Measurements from ENCODE around the gene GRK5. TPM values are rescaled to one million over a fixed set of nuclear protein-coding genes. Genes with fewer than 3 reads are reported as not detected.
"Not testable (repeated sequence)": the region's sequence is repeated elsewhere in the genome, so short reads cannot be mapped to it uniquely, and the experiment has no call there.

GRK5 gene
- total RNA-seq, 2 experiments from 2014 or later, result 23.2 to 29.5 TPM

DNA sequence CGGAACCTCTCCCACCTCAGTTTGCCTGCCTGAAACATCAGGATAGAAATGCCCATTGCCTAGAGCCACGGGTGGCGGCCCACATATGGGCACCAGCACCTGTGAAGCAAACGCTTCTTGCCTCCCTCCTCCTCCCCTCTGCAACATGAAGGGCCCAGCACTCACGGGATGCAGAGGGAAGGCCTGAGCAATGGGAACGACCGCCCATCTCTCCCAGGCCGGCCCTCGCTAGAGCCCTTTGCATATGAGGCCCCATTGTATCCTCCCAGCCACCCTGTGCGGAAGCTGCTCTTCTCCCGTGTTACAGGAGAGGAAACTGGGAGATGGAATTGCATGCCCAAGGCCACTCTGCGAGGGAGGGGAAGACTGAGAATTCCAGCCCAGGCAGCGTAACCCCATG, 246.9 kb downstream of the GRK5 start:
- Mint-ChIP-seq H3K4me3 (no peak overlapping the region), H3K36me3 (no peaks in the 10 kb centered on the region), H3K4me1 (peaks cover 3% of the 10 kb centered on the region), H3K27ac (no peak overlapping the region), H3K9me3 (ENCODE audit: low read depth) (no peaks in the 10 kb centered on the region), H3K27me3 (no peaks in the 10 kb centered on the region)
- no peak for DNase-seq
- CTCF ChIA-PET, result no interaction called here
- no peak for ATAC-seq

DNA sequence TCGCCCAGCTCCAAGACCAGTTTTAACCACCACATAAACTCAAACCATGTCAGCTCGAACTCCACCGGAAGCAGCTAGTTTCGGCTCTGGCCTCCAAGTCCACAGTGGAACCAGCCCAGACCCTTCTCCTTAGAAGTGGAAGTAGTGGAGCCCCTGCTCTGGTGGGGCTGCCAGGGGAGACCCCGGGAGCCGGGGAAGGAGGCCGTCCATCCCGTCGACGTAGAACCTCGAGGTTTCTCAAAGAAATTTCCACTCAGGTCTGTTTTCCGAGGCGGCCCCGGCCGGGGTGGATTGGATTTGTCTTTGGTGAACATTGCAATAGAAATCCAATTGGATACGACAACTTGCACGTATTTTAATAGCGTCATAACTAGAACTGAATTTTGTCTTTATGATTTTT, 247.6 kb downstream of the GRK5 start:
- peaks cover under 1% of the 10 kb centered on the region for H3K4me1 Mint-ChIP-seq
- H3K36me3 Mint-ChIP-seq, result no peaks in the 10 kb centered on the region
- ATAC-seq (no peak), DNase-seq (no peak)
- H3K9me3 Mint-ChIP-seq (ENCODE audit: low read depth), result no peaks in the 10 kb centered on the region
- no peak overlapping the region for H3K4me3 Mint-ChIP-seq
- CTCF ChIA-PET, result no interaction called here
- H3K27ac Mint-ChIP-seq, result no peak overlapping the region
- H3K27me3 Mint-ChIP-seq, result no peaks in the 10 kb centered on the region

DNA sequence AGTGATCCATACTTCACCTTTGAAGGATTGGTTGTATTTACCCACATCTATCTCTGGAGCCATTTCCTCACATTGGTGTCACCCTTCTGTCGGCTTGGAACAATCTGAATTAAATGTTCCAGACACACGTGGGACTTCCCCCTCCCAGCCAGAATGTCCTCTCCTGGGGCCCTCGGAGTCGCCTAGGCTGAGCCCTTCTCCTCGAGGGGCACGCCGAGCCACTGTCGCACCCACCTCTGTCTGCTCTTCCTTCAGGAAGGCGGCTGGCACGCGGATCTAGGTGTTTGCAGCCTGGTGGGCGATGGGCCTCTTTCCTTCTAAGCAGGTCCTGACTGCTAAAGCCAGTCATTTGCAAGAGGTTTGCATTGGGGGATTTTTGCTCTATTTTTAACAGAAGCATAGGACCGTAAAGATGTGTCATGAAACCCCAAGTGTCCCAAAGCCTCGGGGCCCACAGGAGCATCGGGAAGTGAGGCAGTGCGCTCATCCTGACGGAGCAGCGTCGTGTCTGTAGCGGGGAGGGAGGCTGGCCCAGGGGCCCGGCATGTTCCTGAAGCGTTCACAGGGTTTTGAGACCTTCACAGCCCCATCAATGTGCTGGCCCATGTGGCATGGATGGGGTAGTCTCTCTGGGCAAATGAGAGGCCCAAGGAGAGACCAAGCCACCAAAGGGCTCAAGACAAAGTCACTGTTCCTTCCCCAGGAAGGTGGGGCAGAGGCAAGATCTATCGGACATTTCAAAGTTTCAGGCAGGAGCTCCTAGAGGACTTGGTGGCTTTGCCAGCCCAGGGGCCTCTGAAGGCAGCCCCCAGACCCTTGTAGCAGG, 248.5 kb downstream of the GRK5 start:
- no peak for ATAC-seq
- no peak for DNase-seq
- no peak overlapping the region for H3K27ac Mint-ChIP-seq
- H3K27me3 Mint-ChIP-seq, result no peaks in the 10 kb centered on the region
- H3K36me3 Mint-ChIP-seq, result no peaks in the 10 kb centered on the region
- peaks cover 2% of the 10 kb centered on the region for H3K4me1 Mint-ChIP-seq
- no peaks in the 10 kb centered on the region for H3K9me3 Mint-ChIP-seq (ENCODE audit: low read depth)
- no peak overlapping the region for H3K4me3 Mint-ChIP-seq
- CTCF ChIA-PET, result interaction anchor here (1.3 kb wide), 1 partner anchor 88 kb away, joined by 3 read pairs; no protein-coding TSS in a partner anchor

DNA sequence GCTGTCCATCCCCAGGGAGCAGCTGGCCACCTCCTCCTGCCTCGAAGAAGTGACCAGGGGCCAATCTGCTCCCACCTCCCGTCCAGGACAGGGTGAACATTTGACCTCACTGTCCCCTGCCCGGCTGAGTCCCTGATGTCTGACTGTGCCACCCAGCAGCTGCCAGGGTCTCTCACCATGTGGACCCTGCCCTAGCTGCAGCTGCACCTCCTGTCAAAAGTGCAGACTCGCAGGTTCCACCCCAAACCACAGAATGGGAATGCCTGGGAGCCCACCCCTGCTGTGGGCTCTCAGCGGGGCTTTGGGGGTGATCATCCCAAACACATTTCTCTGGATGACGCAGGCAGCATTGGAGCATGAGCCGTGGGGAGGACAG, 249.1 kb downstream of the GRK5 start:
- ATAC-seq (no peak), DNase-seq (no peak)
- H3K36me3 Mint-ChIP-seq, result no peaks in the 10 kb centered on the region
- H3K4me3 Mint-ChIP-seq, result no peak overlapping the region
- H3K27me3 Mint-ChIP-seq, result no peaks in the 10 kb centered on the region
- CTCF ChIA-PET, result interaction anchor here (0.9 to 2.4 kb wide), 4 partner anchors 33 to 257 kb away, joined by 3 to 7 read pairs (median 3); no protein-coding TSS in a partner anchor
- H3K27ac Mint-ChIP-seq, result no peak overlapping the region
- H3K4me1 Mint-ChIP-seq, result peaks cover 5% of the 10 kb centered on the region
- no peaks in the 10 kb centered on the region for H3K9me3 Mint-ChIP-seq (ENCODE audit: low read depth)

DNA sequence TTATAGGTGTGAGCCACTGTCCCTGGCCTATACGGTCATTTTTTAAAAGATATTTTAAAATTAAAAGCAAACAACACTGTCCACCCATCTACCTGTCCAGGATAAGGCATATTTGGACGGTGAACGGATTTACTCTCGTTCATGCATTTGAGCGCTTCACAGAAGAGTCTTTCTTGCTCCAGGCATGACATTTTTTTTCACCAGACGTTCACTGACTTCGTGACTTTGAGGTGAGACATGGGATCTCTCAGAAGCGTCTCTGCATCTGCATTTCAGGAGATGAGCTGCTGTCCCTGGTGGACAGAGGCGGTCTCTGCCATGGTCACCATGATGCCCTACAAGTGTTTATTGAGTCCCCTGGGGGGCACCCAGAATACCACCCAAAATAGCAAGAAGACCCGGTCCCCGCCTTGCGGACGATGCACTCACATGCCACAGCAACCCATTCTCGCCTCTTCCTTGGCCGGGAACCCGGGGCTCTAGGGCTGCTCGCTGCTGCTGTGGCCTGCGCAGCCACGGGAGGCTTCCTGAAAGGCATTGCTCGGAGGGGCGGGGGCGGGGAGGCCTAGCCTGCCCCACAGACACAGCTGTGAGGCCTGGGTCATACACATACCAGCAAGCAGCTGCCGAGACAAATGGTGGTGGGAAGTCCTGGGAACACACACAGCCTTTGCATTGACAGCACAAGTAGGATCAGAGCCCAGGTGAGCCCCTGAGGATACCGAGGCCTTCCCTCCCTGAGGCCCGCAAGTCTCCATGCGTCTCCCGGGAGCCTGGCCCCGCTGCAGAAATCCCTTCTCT, 250.8 kb downstream of the GRK5 start:
- Mint-ChIP-seq H3K4me3 (no peak overlapping the region), H3K9me3 (ENCODE audit: low read depth) (peaks cover 5% of the 10 kb centered on the region), H3K27ac (no peak overlapping the region), H3K4me1 (peaks cover 7% of the 10 kb centered on the region), H3K27me3 (peaks cover 2% of the 10 kb centered on the region), H3K36me3 (peaks cover 5% of the 10 kb centered on the region)
- no peak for ATAC-seq
- DNase-seq, result no peak
- CTCF ChIA-PET, result interaction anchor here (0.8 to 3.1 kb wide), 4 partner anchors 12 to 259 kb away, joined by 3 to 10 read pairs (median 6); no protein-coding TSS in a partner anchor

DNA sequence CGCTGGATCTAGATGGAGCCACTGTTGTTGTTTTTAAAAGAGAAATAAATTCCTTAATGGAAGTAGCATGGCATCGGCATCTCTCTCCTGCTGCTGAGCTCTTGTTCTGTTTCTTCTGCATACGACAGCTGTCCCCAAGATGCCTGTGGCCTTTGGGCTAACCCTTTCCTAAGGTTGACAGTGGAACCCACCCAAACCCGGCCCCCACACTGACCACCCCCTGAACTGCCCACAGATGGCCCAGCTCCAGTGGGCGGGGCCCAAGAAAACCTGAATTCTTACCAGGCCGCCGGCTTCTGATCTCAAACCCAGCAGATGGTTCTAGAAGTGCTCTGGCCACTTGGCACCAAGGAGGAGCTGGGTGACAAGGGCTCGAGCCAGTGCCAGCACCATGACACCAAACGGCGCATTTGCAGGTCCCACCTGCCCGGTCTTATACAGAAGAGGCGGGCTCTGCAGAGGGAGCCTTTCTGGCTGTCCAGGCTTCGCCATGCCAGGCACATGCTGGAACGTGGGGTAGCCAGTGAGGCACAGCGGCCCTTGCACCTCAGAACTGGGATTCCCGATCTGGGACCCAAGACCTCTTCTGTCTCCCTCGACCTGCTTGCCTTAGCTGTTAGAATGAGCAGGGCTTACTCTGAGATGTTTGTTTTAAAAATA, 252.4 kb downstream of the GRK5 start:
- H3K27me3 Mint-ChIP-seq, result peaks cover 2% of the 10 kb centered on the region
- DNase-seq (no peak), ATAC-seq (no peak)
- H3K4me3 Mint-ChIP-seq, result no peak overlapping the region
- H3K27ac Mint-ChIP-seq, result no peak overlapping the region
- peaks cover 9% of the 10 kb centered on the region for H3K36me3 Mint-ChIP-seq
- peaks cover 6% of the 10 kb centered on the region for H3K9me3 Mint-ChIP-seq (ENCODE audit: low read depth)
- CTCF ChIA-PET, result interaction anchor here (1.1 to 3.1 kb wide), 2 partner anchors 14 to 28 kb away, joined by 4 to 10 read pairs; no protein-coding TSS in a partner anchor
- peaks cover 7% of the 10 kb centered on the region for H3K4me1 Mint-ChIP-seq

DNA sequence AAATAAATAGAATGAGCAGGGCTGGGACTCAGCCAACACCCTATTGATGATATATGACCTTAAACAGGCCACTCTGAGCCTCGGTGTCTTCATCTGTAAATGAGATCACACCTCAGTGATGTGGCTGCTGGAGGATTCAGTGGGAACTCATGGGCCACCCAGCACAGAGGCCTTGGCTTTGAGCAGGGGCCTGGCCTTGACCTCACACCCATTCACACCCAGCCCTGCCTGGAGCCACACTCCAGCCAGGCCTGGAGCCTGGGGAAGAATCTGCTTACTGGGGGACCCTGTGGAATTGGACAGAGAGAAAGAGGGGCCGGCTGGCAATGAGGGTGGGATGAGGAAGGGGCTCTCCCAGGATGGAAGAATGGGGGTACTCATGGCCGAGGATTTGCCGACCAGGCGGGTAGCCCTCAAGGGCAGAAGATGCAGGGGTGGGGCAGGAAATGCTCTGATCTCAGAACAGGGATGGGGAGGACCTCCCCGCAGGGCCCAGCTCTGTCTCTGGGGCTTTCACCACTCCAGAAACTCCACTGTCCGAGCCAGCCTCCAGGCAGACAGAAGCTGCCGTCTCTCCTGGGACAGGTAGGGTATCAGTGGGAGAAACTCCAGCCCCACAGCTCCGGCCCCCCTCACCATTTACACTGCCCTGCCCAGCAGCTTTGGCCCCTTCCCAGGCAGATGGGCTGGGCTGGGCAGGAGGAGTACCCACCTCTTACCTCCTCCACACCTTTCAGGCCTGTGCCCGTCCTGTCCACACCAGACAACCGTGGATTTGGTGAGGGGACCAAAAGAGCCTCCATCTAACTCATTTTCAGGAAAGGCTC, 253.2 kb downstream of the GRK5 start:
- Mint-ChIP-seq H3K27ac (no peak overlapping the region), H3K9me3 (ENCODE audit: low read depth) (peaks cover 6% of the 10 kb centered on the region), H3K27me3 (peaks cover 2% of the 10 kb centered on the region), H3K4me1 (peaks cover 12% of the 10 kb centered on the region), H3K4me3 (no peak overlapping the region), H3K36me3 (peaks cover 9% of the 10 kb centered on the region)
- ATAC-seq (no peak), DNase-seq (no peak)
- CTCF ChIA-PET, result interaction anchor here (0.6 to 3.1 kb wide), 3 partner anchors 15 to 38 kb away, joined by 3 to 10 read pairs (median 4); no protein-coding TSS in a partner anchor

DNA sequence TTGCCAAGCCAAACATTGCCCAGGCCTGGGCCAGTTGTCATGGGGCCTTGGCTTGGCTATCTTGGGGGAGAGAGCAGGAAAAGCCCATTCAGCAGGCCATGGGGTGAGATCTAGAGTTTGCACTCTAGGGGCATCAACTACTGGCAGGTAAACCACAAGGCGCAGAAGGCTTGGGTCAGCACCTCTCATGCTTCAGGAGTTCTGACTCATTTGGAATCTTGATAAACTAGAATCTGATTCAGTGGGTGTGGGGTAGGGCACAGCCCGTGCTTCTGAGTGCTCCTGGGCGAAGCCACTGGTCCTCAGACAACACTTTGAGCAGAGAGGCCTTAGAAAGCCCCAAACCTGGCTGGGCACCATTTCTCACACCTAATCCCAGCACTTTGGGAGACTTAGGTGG, 254.0 kb downstream of the GRK5 start:
- Mint-ChIP-seq H3K36me3 (peaks cover 9% of the 10 kb centered on the region), H3K27ac (no peak overlapping the region), H3K4me1 (peaks cover 20% of the 10 kb centered on the region), H3K27me3 (peaks cover 2% of the 10 kb centered on the region), H3K4me3 (no peak overlapping the region), H3K9me3 (ENCODE audit: low read depth) (peaks cover 6% of the 10 kb centered on the region)
- CTCF ChIA-PET, result interaction anchor here (0.9 to 3.1 kb wide), 2 partner anchors 15 to 28 kb away, joined by 4 to 10 read pairs; no protein-coding TSS in a partner anchor
- DNase-seq (no peak), ATAC-seq (no peak)

DNA sequence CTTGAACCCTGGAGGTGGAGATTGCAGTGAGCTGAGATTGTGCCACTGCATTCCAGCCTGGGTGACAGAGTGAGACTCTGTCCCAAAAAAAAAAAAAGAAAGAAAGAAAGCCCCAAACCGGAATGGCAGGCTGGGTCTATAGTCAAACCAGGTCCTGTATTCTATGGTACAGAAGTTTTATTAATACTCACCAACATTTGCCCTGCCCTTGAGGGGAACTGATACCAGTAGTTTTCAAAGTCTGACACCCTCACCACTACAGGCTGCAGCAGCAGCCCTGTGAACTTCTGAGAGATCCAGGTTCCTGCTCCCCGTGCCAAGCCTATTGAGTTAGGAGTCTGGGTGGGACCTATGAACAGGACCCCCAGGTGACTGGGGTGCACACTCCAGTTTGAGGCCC, 254.6 kb downstream of the GRK5 start:
- CTCF ChIA-PET, result no interaction called here
- H3K27ac Mint-ChIP-seq, result no peak overlapping the region
- peaks cover 6% of the 10 kb centered on the region for H3K9me3 Mint-ChIP-seq (ENCODE audit: low read depth)
- ATAC-seq, result no peak
- no peak overlapping the region for H3K4me3 Mint-ChIP-seq
- peaks cover 2% of the 10 kb centered on the region for H3K27me3 Mint-ChIP-seq
- no peak for DNase-seq
- peaks cover 25% of the 10 kb centered on the region for H3K4me1 Mint-ChIP-seq
- H3K36me3 Mint-ChIP-seq, result peaks cover 9% of the 10 kb centered on the region

DNA sequence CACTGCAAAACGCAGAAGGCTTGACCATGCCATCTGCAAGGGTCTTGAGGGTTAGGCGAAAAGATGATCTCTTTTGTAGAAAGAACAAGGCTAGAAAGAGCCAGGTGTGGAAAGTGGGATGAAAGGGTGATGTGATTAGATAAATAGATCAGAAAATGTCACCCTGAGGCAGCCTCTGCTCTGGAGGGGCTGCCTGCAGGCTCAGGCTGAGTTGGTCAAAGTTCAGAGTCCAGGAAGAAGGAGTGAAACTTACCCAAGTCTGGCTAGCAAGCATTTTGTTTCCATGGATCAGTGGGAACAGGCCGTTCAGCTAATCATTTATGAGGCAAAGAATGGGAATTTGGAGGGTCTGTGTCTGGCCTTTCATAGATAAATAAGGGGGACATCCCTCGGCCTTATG, 255.4 kb downstream of the GRK5 start:
- DNase-seq (no peak), ATAC-seq (no peak)
- Mint-ChIP-seq H3K27me3 (peaks cover 2% of the 10 kb centered on the region), H3K4me3 (no peak overlapping the region), H3K36me3 (peaks cover 9% of the 10 kb centered on the region), H3K4me1 (peaks cover 27% of the 10 kb centered on the region), H3K9me3 (ENCODE audit: low read depth) (peaks cover 6% of the 10 kb centered on the region), H3K27ac (no peak overlapping the region)
- CTCF ChIA-PET, result no interaction called here

DNA sequence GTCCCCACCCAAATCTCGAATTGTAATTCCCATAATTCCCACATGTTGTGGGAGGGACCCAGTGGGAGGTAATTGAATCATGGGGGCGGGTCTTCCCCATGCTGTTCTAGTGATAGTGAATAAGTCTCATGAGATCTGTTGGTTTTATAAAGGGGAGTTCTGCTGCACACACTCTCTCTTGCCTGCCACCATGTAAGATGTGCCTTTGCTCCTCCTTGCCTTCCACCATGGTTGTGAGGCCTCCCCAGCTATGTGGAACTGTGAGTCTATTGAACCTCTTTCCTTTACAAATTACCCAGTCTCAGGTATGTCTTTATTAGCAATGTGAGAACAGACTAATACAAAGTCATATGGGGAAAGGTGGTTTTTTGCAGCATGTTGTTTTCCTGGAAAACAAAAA, 255.8 kb downstream of the GRK5 start:
- H3K36me3 Mint-ChIP-seq; H3K27me3 Mint-ChIP-seq; CTCF ChIA-PET; H3K4me3 Mint-ChIP-seq; DNase-seq; H3K9me3 Mint-ChIP-seq (ENCODE audit: low read depth); ATAC-seq; H3K27ac Mint-ChIP-seq: not testable (repeated sequence)
- H3K4me1 Mint-ChIP-seq, result peaks cover 27% of the 10 kb centered on the region

DNA sequence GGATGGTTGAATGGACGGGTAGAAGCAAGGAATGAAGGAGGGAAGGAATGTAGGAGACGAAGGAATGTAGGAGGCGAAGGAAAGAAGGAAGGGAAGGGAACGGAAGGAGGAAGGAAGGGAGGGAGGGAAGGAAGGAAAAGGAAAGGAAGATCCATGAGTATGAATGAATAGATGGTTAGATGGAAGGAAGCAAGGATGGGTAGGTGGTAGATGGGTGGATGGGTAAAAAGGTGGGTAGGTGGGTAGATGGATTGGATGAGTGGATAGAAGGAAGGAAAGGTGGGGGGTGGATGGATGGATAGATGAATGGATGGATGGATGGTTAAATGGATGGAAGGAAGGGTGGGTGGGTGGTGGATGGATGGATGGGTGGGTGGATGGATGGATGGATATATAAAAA, 257.7 kb downstream of the GRK5 start:
- Mint-ChIP-seq H3K27me3 (peaks cover 2% of the 10 kb centered on the region), H3K9me3 (ENCODE audit: low read depth) (peaks cover 6% of the 10 kb centered on the region), H3K4me1 (peaks cover 27% of the 10 kb centered on the region), H3K36me3 (peaks cover 9% of the 10 kb centered on the region), H3K4me3 (no peak overlapping the region), H3K27ac (no peak overlapping the region)
- ATAC-seq (no peak), DNase-seq (no peak)
- CTCF ChIA-PET, result interaction anchor here (2.4 kb wide), 1 partner anchor 20 kb away, joined by 10 read pairs; no protein-coding TSS in a partner anchor

All from activated CD8-positive, alpha-beta memory T cell treated with anti-CD3 and anti-CD28 coated beads, Interleukin-2, amount 10 ng/mL, durations not matched to agents 7 days and 5 days (primary cell).